NCI-H2107 treated with DMSO at 0.1 percent for 48 hours (cell line): ENCODE results near the gene A4GALT.
"Not testable (repeated sequence)": the region's sequence is repeated elsewhere in the genome, so short reads cannot be mapped to it uniquely, and the experiment has no call there.

Experiments
- DNase-seq: peaks from one replicate; lab custom pipeline; 2025; ENCODE audit not compliant: unreplicated experiment; lab: John Stamatoyannopoulos, UW

Gene A4GALT

GRCh38 chr22:42720263-42721044, at the start of gene A4GALT:
A4GALT (minus strand) TSS chr22:42720870; CDS start chr22:42693951, 26,919 bp downstream.
- no peak for DNase-seq

- no peak for DNase-seq
These were observed 49.7 kb upstream of the A4GALT start for GRCh38 chr22:42770448-42770726.

- no peak for DNase-seq
These were observed 49.1 kb upstream of the A4GALT start for GRCh38 chr22:42769574-42770447.

GRCh38 chr22:42769238-42769573, 48.5 kb upstream of the A4GALT start:
- DNase-seq = no peak

GRCh38 chr22:42768385-42769035, 47.8 kb upstream of the A4GALT start:
- DNase-seq = no peak

GRCh38 chr22:42766860-42767259, 46.2 kb upstream of the A4GALT start:
- no peak for DNase-seq

GRCh38 chr22:42764895-42765363, 44.3 kb upstream of the A4GALT start:
- DNase-seq = no peak

GRCh38 chr22:42763965-42764480, 43.4 kb upstream of the A4GALT start:
- DNase-seq = no peak

GRCh38 chr22:42760806-42761565, 40.3 kb upstream of the A4GALT start:
- DNase-seq = no peak

GRCh38 chr22:42758931-42759629, 38.4 kb upstream of the A4GALT start:
- DNase-seq = no peak

GRCh38 chr22:42755553-42755952, 34.9 kb upstream of the A4GALT start:
- not testable (repeated sequence) for DNase-seq

GRCh38 chr22:42755121-42755520, 34.5 kb upstream of the A4GALT start:
- not testable (repeated sequence) for DNase-seq

- DNase-seq = no peak
These were observed 34.0 kb upstream of the A4GALT start for GRCh38 chr22:42754658-42755057.

- DNase-seq = no peak
These were observed 32.2 kb upstream of the A4GALT start for GRCh38 chr22:42752912-42753311.

GRCh38 chr22:42752230-42752746, 31.6 kb upstream of the A4GALT start:
- no peak for DNase-seq

GRCh38 chr22:42750421-42750820, 29.8 kb upstream of the A4GALT start:
- not testable (repeated sequence) for DNase-seq

GRCh38 chr22:42747701-42748513, 27.2 kb upstream of the A4GALT start:
- no peak for DNase-seq

GRCh38 chr22:42745118-42745517, 24.4 kb upstream of the A4GALT start:
- DNase-seq = no peak

- DNase-seq = no peak
These were observed 22.9 kb upstream of the A4GALT start for GRCh38 chr22:42743501-42743991.
